ENCODE measurements around the gene SAP25.
"Not testable (repeated sequence)": the region's sequence is repeated elsewhere in the genome, so short reads cannot be mapped to it uniquely, and the experiment has no call there.

The SAP25 gene

DNA sequence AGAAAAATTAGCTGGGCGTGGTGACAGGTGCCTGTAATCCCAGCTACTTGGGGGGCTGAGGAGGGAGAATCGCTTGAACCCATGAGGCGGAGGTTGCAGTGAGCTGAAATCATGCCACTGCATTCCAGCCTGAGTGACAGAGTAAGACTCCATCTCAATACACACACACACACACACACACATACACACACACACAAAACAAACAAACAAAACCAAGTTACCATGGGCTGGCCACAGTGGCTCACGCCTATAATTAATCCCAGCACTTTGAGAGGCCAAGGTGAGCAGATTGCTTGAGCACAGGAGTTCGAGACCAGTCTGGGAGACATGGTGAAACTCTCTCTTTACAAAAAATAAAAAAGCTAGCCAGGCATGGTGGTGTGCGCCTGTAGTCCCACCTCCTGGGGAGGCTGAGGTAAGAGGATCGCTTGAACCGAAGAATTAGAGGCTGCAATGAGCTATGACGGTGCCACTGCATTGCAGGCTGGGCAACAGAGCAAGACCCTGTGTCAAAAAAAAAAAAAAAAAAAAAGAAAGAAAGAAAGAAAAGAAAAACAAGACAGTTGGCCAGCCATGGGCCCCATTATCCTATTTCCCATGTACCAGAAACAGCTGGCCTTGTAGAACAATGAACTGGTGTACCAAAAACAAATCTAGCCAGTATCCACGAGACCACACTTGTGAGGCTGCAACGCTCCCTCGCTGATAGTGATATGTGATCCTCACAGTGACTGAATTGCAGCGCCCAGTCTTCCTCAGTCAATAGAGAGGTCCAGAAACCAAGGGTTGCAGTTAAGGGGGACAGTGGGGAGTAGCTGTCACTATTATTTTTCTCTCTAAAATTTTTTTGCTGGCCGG, 41.3 kb downstream of the SAP25 start:
- TF ChIP-seq, protein P1, sequence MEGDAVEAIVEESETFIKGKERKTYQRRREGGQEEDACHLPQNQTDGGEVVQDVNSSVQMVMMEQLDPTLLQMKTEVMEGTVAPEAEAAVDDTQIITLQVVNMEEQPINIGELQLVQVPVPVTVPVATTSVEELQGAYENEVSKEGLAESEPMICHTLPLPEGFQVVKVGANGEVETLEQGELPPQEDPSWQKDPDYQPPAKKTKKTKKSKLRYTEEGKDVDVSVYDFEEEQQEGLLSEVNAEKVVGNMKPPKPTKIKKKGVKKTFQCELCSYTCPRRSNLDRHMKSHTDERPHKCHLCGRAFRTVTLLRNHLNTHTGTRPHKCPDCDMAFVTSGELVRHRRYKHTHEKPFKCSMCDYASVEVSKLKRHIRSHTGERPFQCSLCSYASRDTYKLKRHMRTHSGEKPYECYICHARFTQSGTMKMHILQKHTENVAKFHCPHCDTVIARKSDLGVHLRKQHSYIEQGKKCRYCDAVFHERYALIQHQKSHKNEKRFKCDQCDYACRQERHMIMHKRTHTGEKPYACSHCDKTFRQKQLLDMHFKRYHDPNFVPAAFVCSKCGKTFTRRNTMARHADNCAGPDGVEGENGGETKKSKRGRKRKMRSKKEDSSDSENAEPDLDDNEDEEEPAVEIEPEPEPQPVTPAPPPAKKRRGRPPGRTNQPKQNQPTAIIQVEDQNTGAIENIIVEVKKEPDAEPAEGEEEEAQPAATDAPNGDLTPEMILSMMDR (IDR thresholded peaks at IDR 0.05; ENCODE audit: low read length) = no peak
- TF ChIP-seq EZH2phosphoT487 (IDR thresholded peaks at IDR 0.05; ENCODE audit: low read length) = no peak
- TF ChIP-seq EZH2 (optimal IDR thresholded peaks at IDR 0.05; ENCODE audit: low read depth, low read length) = no peak
- Histone ChIP-seq H3K27ac (ENCODE audit: low read length) (no peak overlapping the region), H3K4me2 (ENCODE audit: low read depth, low read length) (no peak overlapping the region), H3K79me2 (ENCODE audit: low read length) (no peaks in the 10 kb centered on the region), H3K9me2 (replicated peaks; ENCODE audit: insufficient read depth, low read length) (no peaks in the 10 kb centered on the region), H3K9me3 (replicated peaks; ENCODE audit: insufficient read depth, low read length) (no peaks in the 10 kb centered on the region), H4K20me1 (ENCODE audit: insufficient read depth, low read length) (no peaks in the 10 kb centered on the region), H3K4me1 (ENCODE audit: low read length) (no peaks in the 10 kb centered on the region), H2AFZ (ENCODE audit: low read length) (no peak overlapping the region), H3K27me3 (replicated peaks; ENCODE audit: insufficient read depth, low read length) (no peaks in the 10 kb centered on the region), H3K9ac (ENCODE audit: low read length) (no peak overlapping the region), H3F3A (ENCODE audit: insufficient read depth, low read length) (no peaks in the 10 kb centered on the region), H3K36me3 (replicated peaks; ENCODE audit: insufficient read depth, low read length) (no peaks in the 10 kb centered on the region), H3K4me3 (ENCODE audit: low read length) (no peak overlapping the region)
- DNase-seq = no peak

DNA sequence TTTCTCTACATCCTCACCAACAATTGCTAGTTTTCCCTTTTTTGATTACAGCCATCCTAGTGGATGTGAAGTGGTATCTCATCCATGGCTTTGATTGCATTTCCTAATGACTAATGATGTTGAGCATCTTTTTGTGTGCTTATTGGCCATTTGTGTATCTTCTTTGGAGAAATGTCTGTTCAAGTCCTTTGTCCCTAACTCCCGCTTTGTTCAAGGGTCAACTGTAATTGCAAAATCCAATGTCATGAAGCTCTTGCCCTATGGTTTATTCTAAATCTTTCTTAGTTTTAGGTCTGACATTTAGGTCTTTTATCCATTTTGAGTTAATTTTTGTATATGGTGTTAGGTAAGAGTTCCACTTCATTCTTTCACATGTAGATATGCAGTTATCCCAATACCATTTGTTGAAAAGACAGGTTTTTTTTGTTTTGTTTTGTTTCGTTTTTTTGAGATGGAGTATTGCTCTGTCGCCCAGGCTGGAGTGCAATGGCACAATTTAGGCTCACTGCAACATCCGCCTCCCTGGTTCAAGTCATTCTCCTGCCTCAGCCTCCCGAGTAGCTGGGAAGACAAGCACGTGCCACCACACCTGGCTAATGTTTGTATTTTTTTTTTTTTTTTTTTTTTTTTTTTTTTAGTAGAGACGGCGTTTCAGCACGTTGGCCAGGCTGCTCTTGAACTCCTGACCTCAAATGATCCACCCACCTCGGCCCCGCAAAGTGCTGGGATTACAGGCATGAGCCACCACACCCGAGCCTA, 45.4 kb downstream of the SAP25 start:
- not testable (repeated sequence) for H3K4me3 ChIP-seq (ENCODE audit: low read length); H2AFZ ChIP-seq (ENCODE audit: low read length); H3K9ac ChIP-seq (ENCODE audit: low read length); H3K79me2 ChIP-seq (ENCODE audit: low read length); H3K9me3 ChIP-seq (replicated peaks; ENCODE audit: insufficient read depth, low read length); H3F3A ChIP-seq (ENCODE audit: insufficient read depth, low read length); H3K4me1 ChIP-seq (ENCODE audit: low read length); H3K4me2 ChIP-seq (ENCODE audit: low read depth, low read length); H3K9me2 ChIP-seq (replicated peaks; ENCODE audit: insufficient read depth, low read length); H3K36me3 ChIP-seq (replicated peaks; ENCODE audit: insufficient read depth, low read length); H4K20me1 ChIP-seq (ENCODE audit: insufficient read depth, low read length); H3K27ac ChIP-seq (ENCODE audit: low read length); H3K27me3 ChIP-seq (replicated peaks; ENCODE audit: insufficient read depth, low read length); DNase-seq

DNA sequence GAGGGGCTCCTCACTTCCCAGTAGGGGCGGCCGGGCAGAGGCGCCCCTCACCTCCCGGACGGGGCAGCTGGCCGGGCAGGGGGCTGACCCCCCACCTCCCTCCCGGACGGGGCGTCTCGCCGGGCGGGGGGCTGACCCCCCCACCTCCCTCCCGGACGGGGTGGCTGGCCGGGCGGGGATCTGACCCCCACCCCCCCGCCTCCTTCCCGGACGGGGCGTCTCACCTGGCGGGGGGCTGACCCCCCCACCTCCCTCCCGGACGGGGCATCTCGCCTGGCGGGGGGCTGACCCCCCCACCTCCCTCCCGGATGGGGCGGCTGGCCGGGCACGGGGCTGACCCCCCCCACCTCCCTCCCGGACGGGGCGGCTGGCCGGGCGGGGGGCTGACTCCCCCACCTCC, 50.5 kb downstream of the SAP25 start:
- H3K9me3 ChIP-seq (replicated peaks; ENCODE audit: insufficient read depth, low read length); H4K20me1 ChIP-seq (ENCODE audit: insufficient read depth, low read length); H3K4me2 ChIP-seq (ENCODE audit: low read depth, low read length); H3K4me3 ChIP-seq (ENCODE audit: low read length); H3K4me1 ChIP-seq (ENCODE audit: low read length); H3K9me2 ChIP-seq (replicated peaks; ENCODE audit: insufficient read depth, low read length); H2AFZ ChIP-seq (ENCODE audit: low read length); H3F3A ChIP-seq (ENCODE audit: insufficient read depth, low read length); DNase-seq; H3K9ac ChIP-seq (ENCODE audit: low read length); H3K36me3 ChIP-seq (replicated peaks; ENCODE audit: insufficient read depth, low read length); H3K27ac ChIP-seq (ENCODE audit: low read length); H3K79me2 ChIP-seq (ENCODE audit: low read length); H3K27me3 ChIP-seq (replicated peaks; ENCODE audit: insufficient read depth, low read length): not testable (repeated sequence)

All from MM.1S (cell line).